T-helper 2 cell (primary cell): ENCODE results near the gene FAAP20.

Source experiments
- DNase-seq, 5 experiments: peaks; one replicate each; pipeline versions ENCODE4 v3.0.0 to v3.0.0-alpha.2; 2012 to 2022

FAAP20 gene

GRCh38 chr1:2194898-2195673 is 514 bp upstream of the FAAP20 start:
- DNase-seq = peak; percentile 73 to 92 (median 87)

GRCh38 chr1:2193514-2194281 is 874 bp downstream of the FAAP20 start:
- DNase-seq = no peak

GRCh38 chr1:2192031-2192995 is 2.3 kb downstream of the FAAP20 start:
- DNase-seq = no peak

GRCh38 chr1:2190491-2190976 is 4.0 kb downstream of the FAAP20 start:
- DNase-seq = no peak

GRCh38 chr1:2189459-2190425 is 4.8 kb downstream of the FAAP20 start:
- DNase-seq = peak; percentile 75 to 92 (median 84)

- DNase-seq = no peak
These were observed 6.2 kb downstream of the FAAP20 start for GRCh38 chr1:2188336-2188735.

GRCh38 chr1:2187619-2188018 is 7.0 kb downstream of the FAAP20 start:
- no peak for DNase-seq

GRCh38 chr1:2186901-2187300 is 7.7 kb downstream of the FAAP20 start:
- DNase-seq = no peak

- DNase-seq = no peak
These were observed 8.4 kb downstream of the FAAP20 start for GRCh38 chr1:2185880-2186855.

- DNase-seq = no peak
These were observed 9.6 kb downstream of the FAAP20 start for GRCh38 chr1:2184934-2185333.

- no peak for DNase-seq
These were observed 10.0 kb downstream of the FAAP20 start for GRCh38 chr1:2184531-2184930.

- DNase-seq = no peak
These were observed 10.6 kb downstream of the FAAP20 start for GRCh38 chr1:2183937-2184334.

GRCh38 chr1:2182376-2182775 is 12.2 kb downstream of the FAAP20 start:
- DNase-seq = no peak

- DNase-seq = no peak
These were observed 12.8 kb downstream of the FAAP20 start for GRCh38 chr1:2181752-2182151.

GRCh38 chr1:2181271-2181670 is 13.3 kb downstream of the FAAP20 start:
- no peak for DNase-seq

- DNase-seq = no peak
These were observed 14.0 kb downstream of the FAAP20 start for GRCh38 chr1:2180297-2181245.

- DNase-seq = no peak
These were observed 15.1 kb downstream of the FAAP20 start for GRCh38 chr1:2179283-2180013.

GRCh38 chr1:2178875-2179274 is 15.7 kb downstream of the FAAP20 start:
- no peak for DNase-seq
